ENCODE data around the gene FBXO21.

FBXO21 gene

GRCh38 chr12:117098361-117099217, 91.7 kb downstream of the FBXO21 start:
- no peak overlapping the region for H3K27ac ChIP-seq (ENCODE audit: low read depth, low read length, poor library complexity, severe bottlenecking)
- no peaks in the 10 kb centered on the region for H3K36me3 ChIP-seq (ENCODE audit: insufficient read depth, low read length)
- H3K9ac ChIP-seq (ENCODE audit: low read length), result peak overlapping the region; percentile 19; the same call in 1 of the 2 replicates
- peak overlapping the region; percentile 56 for H3K4me2 ChIP-seq (ENCODE audit: low read length)
- H3K27me3 ChIP-seq (ENCODE audit: insufficient read depth, low read length), result peaks cover 14% of the 10 kb centered on the region; the same call in 1 of the 2 replicates
- H3K9me2 ChIP-seq (ENCODE audit: low read depth, low read length), result no peaks in the 10 kb centered on the region
- H3K9me3 ChIP-seq (ENCODE audit: low read length), result no peaks in the 10 kb centered on the region
- peaks cover 12% of the 10 kb centered on the region for H3K4me1 ChIP-seq (ENCODE audit: insufficient read depth, low read length, severe bottlenecking)
- TF ChIP-seq EZH2 (IDR thresholded peaks at IDR 0.05; ENCODE audit: borderline replicate concordance, low read length), result no peak
- TF ChIP-seq, protein P1, sequence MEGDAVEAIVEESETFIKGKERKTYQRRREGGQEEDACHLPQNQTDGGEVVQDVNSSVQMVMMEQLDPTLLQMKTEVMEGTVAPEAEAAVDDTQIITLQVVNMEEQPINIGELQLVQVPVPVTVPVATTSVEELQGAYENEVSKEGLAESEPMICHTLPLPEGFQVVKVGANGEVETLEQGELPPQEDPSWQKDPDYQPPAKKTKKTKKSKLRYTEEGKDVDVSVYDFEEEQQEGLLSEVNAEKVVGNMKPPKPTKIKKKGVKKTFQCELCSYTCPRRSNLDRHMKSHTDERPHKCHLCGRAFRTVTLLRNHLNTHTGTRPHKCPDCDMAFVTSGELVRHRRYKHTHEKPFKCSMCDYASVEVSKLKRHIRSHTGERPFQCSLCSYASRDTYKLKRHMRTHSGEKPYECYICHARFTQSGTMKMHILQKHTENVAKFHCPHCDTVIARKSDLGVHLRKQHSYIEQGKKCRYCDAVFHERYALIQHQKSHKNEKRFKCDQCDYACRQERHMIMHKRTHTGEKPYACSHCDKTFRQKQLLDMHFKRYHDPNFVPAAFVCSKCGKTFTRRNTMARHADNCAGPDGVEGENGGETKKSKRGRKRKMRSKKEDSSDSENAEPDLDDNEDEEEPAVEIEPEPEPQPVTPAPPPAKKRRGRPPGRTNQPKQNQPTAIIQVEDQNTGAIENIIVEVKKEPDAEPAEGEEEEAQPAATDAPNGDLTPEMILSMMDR (IDR thresholded peaks at IDR 0.05; ENCODE audit: low read length), result no peak
- H3F3A ChIP-seq (ENCODE audit: insufficient read depth, low read length), result no peaks in the 10 kb centered on the region
- peak overlapping the region; percentile 62 for H3K4me3 ChIP-seq (ENCODE audit: low read depth, low read length, poor library complexity, severe bottlenecking)
- H2AFZ ChIP-seq (ENCODE audit: low read length), result no peak overlapping the region
- H3K79me2 ChIP-seq (ENCODE audit: insufficient read depth, low read length), result no peaks in the 10 kb centered on the region
- H4K20me1 ChIP-seq (ENCODE audit: insufficient read depth, low read length), result no peaks in the 10 kb centered on the region

DNA sequence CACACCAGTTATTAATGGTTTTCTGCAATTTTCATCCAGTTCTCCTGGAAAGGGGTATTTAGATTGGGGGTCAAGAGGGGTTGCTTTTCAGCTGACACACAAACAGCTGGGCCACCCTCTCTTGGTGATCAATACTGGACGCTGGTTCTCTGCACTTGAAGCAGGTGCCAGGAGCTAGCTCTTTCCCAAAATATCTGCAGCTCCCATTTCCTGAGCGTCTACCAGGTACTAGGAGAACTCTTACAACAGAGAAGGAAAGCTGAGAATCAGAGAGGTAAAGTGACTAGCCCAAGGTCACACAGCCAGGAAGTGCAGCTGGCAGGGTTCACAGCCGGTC, 92.3 kb downstream of the FBXO21 start:
- H3K9me2 ChIP-seq (ENCODE audit: low read depth, low read length), result no peaks in the 10 kb centered on the region
- TF ChIP-seq EZH2 (IDR thresholded peaks at IDR 0.05; ENCODE audit: borderline replicate concordance, low read length), result no peak
- TF ChIP-seq, protein P1 (IDR thresholded peaks at IDR 0.05; ENCODE audit: low read length), result no peak
- H4K20me1 ChIP-seq (ENCODE audit: insufficient read depth, low read length), result no peaks in the 10 kb centered on the region
- H3K36me3 ChIP-seq (ENCODE audit: insufficient read depth, low read length), result no peaks in the 10 kb centered on the region
- no peaks in the 10 kb centered on the region for H3K79me2 ChIP-seq (ENCODE audit: insufficient read depth, low read length)
- H3K27me3 ChIP-seq (ENCODE audit: insufficient read depth, low read length), result peaks cover 14% of the 10 kb centered on the region; the same call in 1 of the 2 replicates
- no peak overlapping the region for H2AFZ ChIP-seq (ENCODE audit: low read length)
- H3K4me2 ChIP-seq (ENCODE audit: low read length), result no peak overlapping the region; the same call in 1 of the 2 replicates
- H3F3A ChIP-seq (ENCODE audit: insufficient read depth, low read length), result no peaks in the 10 kb centered on the region
- peak overlapping the region; percentile 62 for H3K4me3 ChIP-seq (ENCODE audit: low read depth, low read length, poor library complexity, severe bottlenecking)
- H3K9me3 ChIP-seq (ENCODE audit: low read length), result no peaks in the 10 kb centered on the region
- peaks cover 12% of the 10 kb centered on the region for H3K4me1 ChIP-seq (ENCODE audit: insufficient read depth, low read length, severe bottlenecking)
- no peak overlapping the region for H3K9ac ChIP-seq (ENCODE audit: low read length)
- H3K27ac ChIP-seq (ENCODE audit: low read depth, low read length, poor library complexity, severe bottlenecking), result no peak overlapping the region

DNA sequence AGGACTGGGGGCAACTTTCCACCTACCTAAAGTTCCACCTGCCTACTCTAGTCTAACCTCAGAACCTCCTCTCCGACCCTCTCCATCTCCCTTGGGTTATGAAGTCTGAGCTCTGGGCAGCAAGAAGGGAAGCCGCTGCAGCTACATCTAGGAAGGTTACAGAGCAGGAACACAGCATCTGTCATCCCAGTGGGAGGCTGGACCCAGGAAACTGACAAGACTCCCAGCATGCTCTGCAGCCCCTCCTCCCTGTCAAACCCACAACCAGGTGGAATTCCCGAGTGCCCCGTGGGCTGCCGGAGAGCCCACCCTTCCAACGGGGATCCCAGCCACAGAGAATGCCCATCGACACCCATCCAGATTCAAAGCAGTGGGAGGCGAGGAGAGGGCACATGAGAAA, 93.1 kb downstream of the FBXO21 start:
- H3F3A ChIP-seq (ENCODE audit: insufficient read depth, low read length), result no peaks in the 10 kb centered on the region
- no peak overlapping the region for H3K4me2 ChIP-seq (ENCODE audit: low read length)
- no peak overlapping the region for H2AFZ ChIP-seq (ENCODE audit: low read length)
- no peaks in the 10 kb centered on the region for H3K36me3 ChIP-seq (ENCODE audit: insufficient read depth, low read length)
- H3K4me1 ChIP-seq (ENCODE audit: insufficient read depth, low read length, severe bottlenecking), result peaks cover 12% of the 10 kb centered on the region
- no peaks in the 10 kb centered on the region for H3K9me2 ChIP-seq (ENCODE audit: low read depth, low read length)
- H3K27ac ChIP-seq (ENCODE audit: low read depth, low read length, poor library complexity, severe bottlenecking), result no peak overlapping the region
- no peaks in the 10 kb centered on the region for H4K20me1 ChIP-seq (ENCODE audit: insufficient read depth, low read length)
- no peak overlapping the region for H3K9ac ChIP-seq (ENCODE audit: low read length)
- TF ChIP-seq, protein P1 (IDR thresholded peaks at IDR 0.05; ENCODE audit: low read length), result no peak
- no peak for TF ChIP-seq EZH2 (IDR thresholded peaks at IDR 0.05; ENCODE audit: borderline replicate concordance, low read length)
- H3K27me3 ChIP-seq (ENCODE audit: insufficient read depth, low read length), result peaks cover 14% of the 10 kb centered on the region; the same call in 1 of the 2 replicates
- H3K9me3 ChIP-seq (ENCODE audit: low read length), result no peaks in the 10 kb centered on the region
- no peak overlapping the region for H3K4me3 ChIP-seq (ENCODE audit: low read depth, low read length, poor library complexity, severe bottlenecking)
- no peaks in the 10 kb centered on the region for H3K79me2 ChIP-seq (ENCODE audit: insufficient read depth, low read length)
